HL-60 (cell line): ENCODE data around the gene ASCC1.
"Not testable (repeated sequence)": the region's sequence is repeated elsewhere in the genome, so short reads cannot be mapped to it uniquely, and the experiment has no call there.

Experiments used
- DNase-seq, 2 experiments: peaks; one replicate each; pipeline ENCODE4 v3.0.0-alpha.2; 2010 to 2020; ENCODE audit warnings: low read depth in 1 of 2, low spot score in 1 of 2
- H3K27ac ChIP-seq: fragments of 250-450 bp; sonication (Bioruptor Pico); replicated peaks from 2 replicates; pipeline ENCODE4 v1.5.1; 2020; ENCODE audit warnings: mild to moderate bottlenecking, moderate library complexity
- H3K27me3 ChIP-seq: fragments of 250-450 bp; sonication (Bioruptor Pico); 2 replicates; pipeline ENCODE4 v1.5.1; 2021; ENCODE audit warnings: mild to moderate bottlenecking, moderate library complexity; ENCODE audit not compliant: insufficient read depth, poor library complexity, severe bottlenecking
- H3K4me3 ChIP-seq: replicated peaks from 2 replicates; pipeline ENCODE4 v1.5.1; 2011; ENCODE audit warnings: mild to moderate bottlenecking, control low read depth, low read length; ENCODE audit not compliant: insufficient read depth
- GABPA ChIP-seq: IDR thresholded peaks from 2 replicates; pipeline ENCODE4 v1.6.1; 2012; ENCODE audit warnings: low read depth
- POLR2AphosphoS5 ChIP-seq: IDR thresholded peaks from 2 replicates; pipeline ENCODE4 v1.6.1; 2012; ENCODE audit warnings: low read depth
- SPI1 ChIP-seq: IDR thresholded peaks from 2 replicates; pipeline ENCODE4 v1.6.1; 2012; ENCODE audit warnings: low read depth, mild to moderate bottlenecking, borderline replicate concordance
- TF ChIP-seq, protein P1 (sequence below): IDR thresholded peaks from one replicate; pipeline ENCODE4 v1.5.1; 2011; ENCODE audit warnings: low read length, control low read depth, inconsistent platforms; ENCODE audit not compliant: insufficient read depth
- TF ChIP-seq, protein P2 (sequence below): IDR thresholded peaks from 2 replicates; pipeline ENCODE4 v1.6.1; 2012; ENCODE audit warnings: low read depth; ENCODE audit not compliant: insufficient replicate concordance

ASCC1 gene

DNA sequence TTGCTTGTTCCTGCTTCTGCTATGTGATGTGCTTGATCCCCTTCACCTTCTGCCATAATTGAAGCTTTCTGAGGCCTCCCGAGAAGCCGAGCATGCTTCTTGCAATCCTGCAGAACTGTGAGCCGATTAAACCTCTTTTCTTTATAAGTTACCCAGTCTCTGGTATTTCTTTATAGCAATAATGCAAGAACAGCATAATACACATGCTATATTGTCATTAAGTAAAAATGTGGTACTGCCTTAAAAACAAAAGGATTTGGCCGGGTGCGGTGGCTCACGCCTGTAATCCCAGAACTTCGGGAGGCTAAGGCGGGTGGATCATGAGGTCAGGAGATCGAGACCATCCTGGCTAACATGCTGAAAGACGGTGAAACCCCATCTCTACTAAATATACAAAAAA lies 59.9 kb downstream of the ASCC1 start:
- Histone ChIP-seq H3K4me3 (no peak overlapping the region), H3K27me3 (no peaks in the 10 kb centered on the region), H3K27ac (no peak overlapping the region)
- no peak for DNase-seq
- TF ChIP-seq SPI1: no peak
- no peak for TF ChIP-seq GABPA
- TF ChIP-seq, protein P1, sequence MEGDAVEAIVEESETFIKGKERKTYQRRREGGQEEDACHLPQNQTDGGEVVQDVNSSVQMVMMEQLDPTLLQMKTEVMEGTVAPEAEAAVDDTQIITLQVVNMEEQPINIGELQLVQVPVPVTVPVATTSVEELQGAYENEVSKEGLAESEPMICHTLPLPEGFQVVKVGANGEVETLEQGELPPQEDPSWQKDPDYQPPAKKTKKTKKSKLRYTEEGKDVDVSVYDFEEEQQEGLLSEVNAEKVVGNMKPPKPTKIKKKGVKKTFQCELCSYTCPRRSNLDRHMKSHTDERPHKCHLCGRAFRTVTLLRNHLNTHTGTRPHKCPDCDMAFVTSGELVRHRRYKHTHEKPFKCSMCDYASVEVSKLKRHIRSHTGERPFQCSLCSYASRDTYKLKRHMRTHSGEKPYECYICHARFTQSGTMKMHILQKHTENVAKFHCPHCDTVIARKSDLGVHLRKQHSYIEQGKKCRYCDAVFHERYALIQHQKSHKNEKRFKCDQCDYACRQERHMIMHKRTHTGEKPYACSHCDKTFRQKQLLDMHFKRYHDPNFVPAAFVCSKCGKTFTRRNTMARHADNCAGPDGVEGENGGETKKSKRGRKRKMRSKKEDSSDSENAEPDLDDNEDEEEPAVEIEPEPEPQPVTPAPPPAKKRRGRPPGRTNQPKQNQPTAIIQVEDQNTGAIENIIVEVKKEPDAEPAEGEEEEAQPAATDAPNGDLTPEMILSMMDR: no peak
- no peak for TF ChIP-seq POLR2AphosphoS5
- TF ChIP-seq, protein P2, sequence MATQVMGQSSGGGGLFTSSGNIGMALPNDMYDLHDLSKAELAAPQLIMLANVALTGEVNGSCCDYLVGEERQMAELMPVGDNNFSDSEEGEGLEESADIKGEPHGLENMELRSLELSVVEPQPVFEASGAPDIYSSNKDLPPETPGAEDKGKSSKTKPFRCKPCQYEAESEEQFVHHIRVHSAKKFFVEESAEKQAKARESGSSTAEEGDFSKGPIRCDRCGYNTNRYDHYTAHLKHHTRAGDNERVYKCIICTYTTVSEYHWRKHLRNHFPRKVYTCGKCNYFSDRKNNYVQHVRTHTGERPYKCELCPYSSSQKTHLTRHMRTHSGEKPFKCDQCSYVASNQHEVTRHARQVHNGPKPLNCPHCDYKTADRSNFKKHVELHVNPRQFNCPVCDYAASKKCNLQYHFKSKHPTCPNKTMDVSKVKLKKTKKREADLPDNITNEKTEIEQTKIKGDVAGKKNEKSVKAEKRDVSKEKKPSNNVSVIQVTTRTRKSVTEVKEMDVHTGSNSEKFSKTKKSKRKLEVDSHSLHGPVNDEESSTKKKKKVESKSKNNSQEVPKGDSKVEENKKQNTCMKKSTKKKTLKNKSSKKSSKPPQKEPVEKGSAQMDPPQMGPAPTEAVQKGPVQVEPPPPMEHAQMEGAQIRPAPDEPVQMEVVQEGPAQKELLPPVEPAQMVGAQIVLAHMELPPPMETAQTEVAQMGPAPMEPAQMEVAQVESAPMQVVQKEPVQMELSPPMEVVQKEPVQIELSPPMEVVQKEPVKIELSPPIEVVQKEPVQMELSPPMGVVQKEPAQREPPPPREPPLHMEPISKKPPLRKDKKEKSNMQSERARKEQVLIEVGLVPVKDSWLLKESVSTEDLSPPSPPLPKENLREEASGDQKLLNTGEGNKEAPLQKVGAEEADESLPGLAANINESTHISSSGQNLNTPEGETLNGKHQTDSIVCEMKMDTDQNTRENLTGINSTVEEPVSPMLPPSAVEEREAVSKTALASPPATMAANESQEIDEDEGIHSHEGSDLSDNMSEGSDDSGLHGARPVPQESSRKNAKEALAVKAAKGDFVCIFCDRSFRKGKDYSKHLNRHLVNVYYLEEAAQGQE: no peak

DNA sequence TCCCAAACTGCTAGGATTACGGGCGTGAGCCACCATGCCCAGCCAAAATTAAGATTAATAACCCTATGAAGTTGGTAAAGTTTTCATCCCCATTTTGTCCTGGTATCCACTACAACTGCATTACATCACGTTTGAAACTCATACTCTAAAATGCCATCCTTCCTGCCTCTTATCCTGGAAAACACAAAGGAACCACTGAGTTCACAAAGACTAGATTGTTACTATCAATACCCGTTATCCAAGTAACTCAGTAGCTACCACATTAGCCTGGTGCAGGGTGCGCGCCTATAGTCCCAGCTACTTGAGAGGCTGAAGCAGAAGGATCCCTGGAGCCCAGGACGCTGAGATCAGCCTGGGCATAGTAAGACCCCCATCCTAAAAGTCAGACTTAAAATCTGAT lies 63.8 kb downstream of the ASCC1 start:
- no peaks in the 10 kb centered on the region for H3K27me3 ChIP-seq
- no peak overlapping the region for H3K4me3 ChIP-seq
- no peak overlapping the region for H3K27ac ChIP-seq
- no peak for DNase-seq
- TF ChIP-seq SPI1 (no peak), POLR2AphosphoS5 (no peak), GABPA (no peak)
- TF ChIP-seq, protein P2: no peak
- TF ChIP-seq, protein P1: no peak

GRCh38 chr10:72150746-72151478 lies 65.2 kb downstream of the ASCC1 start:
- not testable (repeated sequence) for DNase-seq, H3K27me3 ChIP-seq, H3K4me3 ChIP-seq, H3K27ac ChIP-seq

DNA sequence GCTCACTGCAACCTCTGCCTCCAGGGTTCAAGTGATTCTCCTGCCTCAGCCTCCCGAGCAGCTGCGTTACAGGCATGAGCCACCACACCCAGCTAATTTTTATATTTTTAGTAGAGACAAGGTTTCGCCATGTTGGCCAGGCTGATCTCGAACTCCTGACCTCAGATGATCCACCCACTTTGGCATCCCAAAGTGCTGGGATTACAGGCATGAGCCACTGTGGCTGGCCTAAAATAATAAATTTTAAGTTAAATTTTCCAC lies 68.8 kb downstream of the ASCC1 start:
- H3K4me3 ChIP-seq, DNase-seq, H3K27ac ChIP-seq, H3K27me3 ChIP-seq: not testable (repeated sequence)

GRCh38 chr10:72146559-72147323 lies 69.3 kb downstream of the ASCC1 start:
- no peaks in the 10 kb centered on the region for H3K27me3 ChIP-seq
- H3K4me3 ChIP-seq: no peak overlapping the region
- TF ChIP-seq POLR2AphosphoS5 (no peak), SPI1 (no peak), GABPA (no peak)
- TF ChIP-seq, protein P1: no peak
- TF ChIP-seq, protein P2: no peak
- H3K27ac ChIP-seq: no peak overlapping the region
- DNase-seq: no peak
